Fibroblast of skin of right quadriceps (primary cell): ENCODE data around the gene MREG.
"Not testable (repeated sequence)": the region's sequence is repeated elsewhere in the genome, so short reads cannot be mapped to it uniquely, and the experiment has no call there.

Experiments used
- DNase-seq: peaks from one replicate; pipeline ENCODE4 v3.0.0-alpha.2; 2013

MREG gene

GRCh38 chr2:216018709-216019108 is 5.4 kb upstream of the MREG start:
- DNase-seq = no peak

GRCh38 chr2:216017365-216017764 is 4.0 kb upstream of the MREG start:
- DNase-seq = no peak

- DNase-seq = no peak
These were observed 3.2 kb upstream of the MREG start for GRCh38 chr2:216016581-216016980.

- DNase-seq = no peak
These were observed 2.5 kb upstream of the MREG start for GRCh38 chr2:216015722-216016464.

- DNase-seq = no peak
These were observed 1.6 kb upstream of the MREG start for GRCh38 chr2:216014986-216015385.

GRCh38 chr2:216014006-216014405 is 655 bp upstream of the MREG start:
- no peak for DNase-seq

- no peak for DNase-seq
These were observed 596 bp downstream of the MREG start for GRCh38 chr2:216012830-216013079.

GRCh38 chr2:216012133-216012829 is 1.1 kb downstream of the MREG start:
- DNase-seq = no peak

- DNase-seq = not testable (repeated sequence)
These were observed 4.1 kb downstream of the MREG start for GRCh38 chr2:216009215-216009614.

GRCh38 chr2:216008387-216008786 is 5.0 kb downstream of the MREG start:
- no peak for DNase-seq

- no peak for DNase-seq
These were observed 7.1 kb downstream of the MREG start for GRCh38 chr2:216006164-216006663.

GRCh38 chr2:216004697-216005283 is 8.6 kb downstream of the MREG start:
- no peak for DNase-seq

GRCh38 chr2:216003876-216004696 is 9.3 kb downstream of the MREG start:
- no peak for DNase-seq

- no peak for DNase-seq
These were observed 10.7 kb downstream of the MREG start for GRCh38 chr2:216002693-216003092.

- DNase-seq = no peak
These were observed 11.2 kb downstream of the MREG start for GRCh38 chr2:216002101-216002678.

GRCh38 chr2:216001216-216002100 is 11.9 kb downstream of the MREG start:
- no peak for DNase-seq

GRCh38 chr2:215998636-215999035 is 14.7 kb downstream of the MREG start:
- no peak for DNase-seq

GRCh38 chr2:215997219-215997618 is 16.1 kb downstream of the MREG start:
- no peak for DNase-seq

- DNase-seq = no peak
These were observed 18.4 kb downstream of the MREG start for GRCh38 chr2:215994911-215995310.

GRCh38 chr2:215988556-215989207 is 24.7 kb downstream of the MREG start:
- not testable (repeated sequence) for DNase-seq

- no peak for DNase-seq
These were observed 28.1 kb downstream of the MREG start for GRCh38 chr2:215985257-215985656.
